ENCODE data around the gene SCRN1.

The SCRN1 gene

GRCh38 chr7:29980151-29980550, 9.4 kb downstream of the SCRN1 start:
- Histone ChIP-seq H3K9ac (ENCODE audit: low read depth, low read length) (no peak overlapping the region), H3K4me3 (ENCODE audit: low read length) (no peak overlapping the region), H3K4me1 (ENCODE audit: insufficient read depth, low read length) (0 out of 2 replicates have a peak, but pooled peaks cover 3% of the 10 kb centered on the region), H3K9me3 (ENCODE audit: insufficient read depth, low read depth, low read length) (no peaks in the 10 kb centered on the region), H3K27me3 (ENCODE audit: insufficient read depth, low read length) (no peaks in the 10 kb centered on the region), H3K36me3 (ENCODE audit: insufficient read depth, low read length) (peaks cover 6% of the 10 kb centered on the region; the same call in 1 of the 2 replicates), H3K27ac (ENCODE audit: low read depth, low read length) (no peak overlapping the region)

GRCh38 chr7:29977886-29978651, 11.5 kb downstream of the SCRN1 start:
- 0 out of 2 replicates have a peak, but pooled peaks cover 3% of the 10 kb centered on the region for H3K36me3 ChIP-seq (ENCODE audit: insufficient read depth, low read length)
- no peaks in the 10 kb centered on the region for H3K9me3 ChIP-seq (ENCODE audit: insufficient read depth, low read depth, low read length)
- H3K27me3 ChIP-seq (ENCODE audit: insufficient read depth, low read length): no peaks in the 10 kb centered on the region
- no peak overlapping the region for H3K27ac ChIP-seq (ENCODE audit: low read depth, low read length)
- 63% methylated on average over 8 of the region's 8 CpGs for WGBS
- 0 out of 2 replicates have a peak, but pooled peaks cover 3% of the 10 kb centered on the region for H3K4me1 ChIP-seq (ENCODE audit: insufficient read depth, low read length)
- no peak overlapping the region for H3K4me3 ChIP-seq (ENCODE audit: low read length)
- H3K9ac ChIP-seq (ENCODE audit: low read depth, low read length): no peak overlapping the region

GRCh38 chr7:29976673-29977415, 12.8 kb downstream of the SCRN1 start:
- Histone ChIP-seq H3K9ac (ENCODE audit: low read depth, low read length) (no peak overlapping the region), H3K27me3 (ENCODE audit: insufficient read depth, low read length) (no peaks in the 10 kb centered on the region), H3K4me3 (ENCODE audit: low read length) (no peak overlapping the region), H3K4me1 (ENCODE audit: insufficient read depth, low read length) (0 out of 2 replicates have a peak, but pooled peaks cover 3% of the 10 kb centered on the region), H3K9me3 (ENCODE audit: insufficient read depth, low read depth, low read length) (no peaks in the 10 kb centered on the region), H3K36me3 (ENCODE audit: insufficient read depth, low read length) (0 out of 2 replicates have a peak, but pooled peaks cover 3% of the 10 kb centered on the region), H3K27ac (ENCODE audit: low read depth, low read length) (no peak overlapping the region)
- WGBS: 93% methylated on average over 6 of the region's 6 CpGs

- Histone ChIP-seq H3K27me3 (ENCODE audit: insufficient read depth, low read length) (no peaks in the 10 kb centered on the region), H3K9ac (ENCODE audit: low read depth, low read length) (no peak overlapping the region), H3K4me1 (ENCODE audit: insufficient read depth, low read length) (0 out of 2 replicates have a peak, but pooled peaks cover 3% of the 10 kb centered on the region), H3K4me3 (ENCODE audit: low read length) (no peak overlapping the region), H3K36me3 (ENCODE audit: insufficient read depth, low read length) (0 out of 2 replicates have a peak, but pooled peaks cover 3% of the 10 kb centered on the region), H3K27ac (ENCODE audit: low read depth, low read length) (no peak overlapping the region), H3K9me3 (ENCODE audit: insufficient read depth, low read depth, low read length) (no peaks in the 10 kb centered on the region)
- WGBS: 96% methylated on average over 3 of the region's 4 CpGs
Observed at GRCh38 chr7:29976266-29976665, 13.3 kb downstream of the SCRN1 start.

GRCh38 chr7:29975561-29975960, 14.0 kb downstream of the SCRN1 start:
- no peak overlapping the region for H3K27ac ChIP-seq (ENCODE audit: low read depth, low read length)
- no peak overlapping the region for H3K4me3 ChIP-seq (ENCODE audit: low read length)
- no peaks in the 10 kb centered on the region for H3K9me3 ChIP-seq (ENCODE audit: insufficient read depth, low read depth, low read length)
- 57% methylated on average over 1 of the region's 1 CpG for WGBS
- 0 out of 2 replicates have a peak, but pooled peaks cover 3% of the 10 kb centered on the region for H3K36me3 ChIP-seq (ENCODE audit: insufficient read depth, low read length)
- 0 out of 2 replicates have a peak, but pooled peaks cover 3% of the 10 kb centered on the region for H3K4me1 ChIP-seq (ENCODE audit: insufficient read depth, low read length)
- no peak overlapping the region for H3K9ac ChIP-seq (ENCODE audit: low read depth, low read length)
- H3K27me3 ChIP-seq (ENCODE audit: insufficient read depth, low read length): no peaks in the 10 kb centered on the region

- no peak overlapping the region for H3K27ac ChIP-seq (ENCODE audit: low read depth, low read length)
- H3K4me3 ChIP-seq (ENCODE audit: low read length): no peak overlapping the region
- H3K9ac ChIP-seq (ENCODE audit: low read depth, low read length): no peak overlapping the region
- 0 out of 2 replicates have a peak, but pooled peaks cover under 1% of the 10 kb centered on the region for H3K36me3 ChIP-seq (ENCODE audit: insufficient read depth, low read length)
- H3K4me1 ChIP-seq (ENCODE audit: insufficient read depth, low read length): peaks cover 13% of the 10 kb centered on the region; the same call in 1 of the 2 replicates
- WGBS: 90% methylated on average over 2 of the region's 3 CpGs
- no peaks in the 10 kb centered on the region for H3K9me3 ChIP-seq (ENCODE audit: insufficient read depth, low read depth, low read length)
- no peaks in the 10 kb centered on the region for H3K27me3 ChIP-seq (ENCODE audit: insufficient read depth, low read length)
Observed at GRCh38 chr7:29974286-29974685, 15.3 kb downstream of the SCRN1 start.

GRCh38 chr7:29972315-29972669, 17.3 kb downstream of the SCRN1 start:
- WGBS: 90% methylated on average over 1 of the region's 1 CpG

GRCh38 chr7:29971566-29972314, 17.9 kb downstream of the SCRN1 start:
- no peak overlapping the region for H3K4me3 ChIP-seq (ENCODE audit: low read length)
- no peaks in the 10 kb centered on the region for H3K9me3 ChIP-seq (ENCODE audit: insufficient read depth, low read depth, low read length)
- no peaks in the 10 kb centered on the region for H3K27me3 ChIP-seq (ENCODE audit: insufficient read depth, low read length)
- no peak overlapping the region for H3K9ac ChIP-seq (ENCODE audit: low read depth, low read length)
- 97% methylated on average over 4 of the region's 5 CpGs for WGBS
- peaks cover 10% of the 10 kb centered on the region; the same call in 1 of the 2 replicates for H3K4me1 ChIP-seq (ENCODE audit: insufficient read depth, low read length)
- peaks cover 23% of the 10 kb centered on the region for H3K36me3 ChIP-seq (ENCODE audit: insufficient read depth, low read length)
- H3K27ac ChIP-seq (ENCODE audit: low read depth, low read length): no peak overlapping the region

More at GRCh38 chr7:29972315-29972669, 17.3 kb downstream of the SCRN1 start:
- no peak overlapping the region for H3K27ac ChIP-seq (ENCODE audit: low read depth, low read length)
- no peak overlapping the region for H3K9ac ChIP-seq (ENCODE audit: low read depth, low read length)
- H3K27me3 ChIP-seq (ENCODE audit: insufficient read depth, low read length): no peaks in the 10 kb centered on the region
- peaks cover 13% of the 10 kb centered on the region; the same call in 1 of the 2 replicates for H3K4me1 ChIP-seq (ENCODE audit: insufficient read depth, low read length)
- H3K9me3 ChIP-seq (ENCODE audit: insufficient read depth, low read depth, low read length): no peaks in the 10 kb centered on the region
- H3K36me3 ChIP-seq (ENCODE audit: insufficient read depth, low read length): peaks cover 18% of the 10 kb centered on the region
- H3K4me3 ChIP-seq (ENCODE audit: low read length): no peak overlapping the region

- H3K27ac ChIP-seq (ENCODE audit: low read depth, low read length): no peak overlapping the region
- 82% methylated on average over 1 of the region's 1 CpG for WGBS
- H3K9ac ChIP-seq (ENCODE audit: low read depth, low read length): no peak overlapping the region
Observed at GRCh38 chr7:29970158-29970557, 19.4 kb downstream of the SCRN1 start.

GRCh38 chr7:29969738-29970137, 19.9 kb downstream of the SCRN1 start:
- 84% methylated on average over 2 of the region's 2 CpGs for WGBS
- Histone ChIP-seq H3K36me3 (ENCODE audit: insufficient read depth, low read length) (peaks cover 41% of the 10 kb centered on the region), H3K9ac (ENCODE audit: low read depth, low read length) (no peak overlapping the region)

More at GRCh38 chr7:29970158-29970557, 19.4 kb downstream of the SCRN1 start:
- Histone ChIP-seq H3K9me3 (ENCODE audit: insufficient read depth, low read depth, low read length) (no peaks in the 10 kb centered on the region), H3K36me3 (ENCODE audit: insufficient read depth, low read length) (peaks cover 38% of the 10 kb centered on the region), H3K27me3 (ENCODE audit: insufficient read depth, low read length) (no peaks in the 10 kb centered on the region), H3K4me1 (ENCODE audit: insufficient read depth, low read length) (peaks cover 10% of the 10 kb centered on the region; the same call in 1 of the 2 replicates), H3K4me3 (ENCODE audit: low read length) (no peak overlapping the region)

More at GRCh38 chr7:29969738-29970137, 19.9 kb downstream of the SCRN1 start:
- Histone ChIP-seq H3K9me3 (ENCODE audit: insufficient read depth, low read depth, low read length) (no peaks in the 10 kb centered on the region), H3K4me3 (ENCODE audit: low read length) (no peak overlapping the region), H3K27me3 (ENCODE audit: insufficient read depth, low read length) (no peaks in the 10 kb centered on the region), H3K4me1 (ENCODE audit: insufficient read depth, low read length) (peaks cover 10% of the 10 kb centered on the region; the same call in 1 of the 2 replicates), H3K27ac (ENCODE audit: low read depth, low read length) (no peak overlapping the region)
